NCI-H526 (cell line): ENCODE data around the gene MEST.
"Not testable (repeated sequence)": the region's sequence is repeated elsewhere in the genome, so short reads cannot be mapped to it uniquely, and the experiment has no call there.

Experiments used
- DNase-seq, 2 experiments: peaks; one replicate each; lab custom pipeline; 2025; lab: John Stamatoyannopoulos, UW

Gene MEST

DNA sequence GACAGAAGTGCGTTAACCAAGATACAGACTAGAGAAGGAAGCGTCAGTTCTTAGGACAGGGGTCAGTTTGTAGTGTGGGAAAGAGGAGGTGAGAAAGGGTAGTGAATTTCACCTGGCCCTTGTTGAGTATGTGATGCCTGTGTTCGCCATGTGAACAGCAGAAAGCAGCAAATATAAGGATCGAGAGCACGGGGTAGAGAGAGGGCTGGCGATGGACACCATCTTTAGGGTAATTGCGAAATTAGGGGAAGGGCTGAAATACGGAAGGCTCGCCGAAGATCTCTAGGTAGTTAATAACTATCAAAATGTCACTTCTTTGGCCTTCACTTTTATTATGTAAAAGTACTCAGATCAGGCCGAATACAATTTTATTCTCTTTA, 6.2 kb upstream of the MEST start:
- no peak for DNase-seq

DNA sequence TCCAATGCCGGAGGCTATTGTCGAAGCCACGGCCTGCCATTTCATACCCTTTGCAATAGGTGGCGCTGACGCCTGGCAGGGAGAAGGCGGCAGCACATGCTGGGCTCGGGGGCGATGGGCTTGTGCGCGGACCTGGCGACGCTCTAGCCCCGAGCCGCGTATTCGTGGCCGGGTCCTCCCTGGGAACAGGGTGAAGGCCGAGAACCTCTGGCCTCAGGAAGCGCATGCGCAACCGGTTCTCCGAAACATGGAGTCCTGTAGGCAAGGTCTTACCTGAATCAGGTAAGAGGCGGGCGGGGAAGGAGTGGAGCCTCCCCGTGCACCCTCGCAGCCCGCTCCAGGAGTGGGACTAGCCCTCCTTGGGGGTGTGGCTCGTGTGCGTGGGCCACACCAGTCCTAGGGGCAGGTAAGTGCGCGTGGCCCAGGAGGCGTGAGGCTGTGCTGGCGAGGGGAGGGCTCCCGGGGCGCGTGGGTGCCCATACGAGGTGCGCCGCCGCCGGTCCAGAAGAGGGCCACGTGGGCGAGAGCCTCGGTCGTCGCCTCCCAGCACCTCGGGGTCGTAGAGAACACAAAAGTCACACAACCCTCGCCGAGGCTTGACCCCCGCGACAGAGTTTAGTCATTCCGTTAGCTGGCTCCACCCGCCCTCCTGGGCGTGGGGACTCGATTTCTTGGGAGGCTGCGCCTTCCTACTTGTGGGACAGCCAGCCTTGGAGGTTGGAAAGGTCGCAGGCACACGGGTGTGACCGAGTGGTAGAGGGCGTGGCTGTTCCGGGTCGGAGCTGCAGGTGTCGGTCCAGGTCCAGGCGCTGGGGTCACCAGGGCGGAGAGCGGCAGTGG, 5.6 kb upstream of the MEST start:
- peak; percentile 53 to 84 for DNase-seq

DNA sequence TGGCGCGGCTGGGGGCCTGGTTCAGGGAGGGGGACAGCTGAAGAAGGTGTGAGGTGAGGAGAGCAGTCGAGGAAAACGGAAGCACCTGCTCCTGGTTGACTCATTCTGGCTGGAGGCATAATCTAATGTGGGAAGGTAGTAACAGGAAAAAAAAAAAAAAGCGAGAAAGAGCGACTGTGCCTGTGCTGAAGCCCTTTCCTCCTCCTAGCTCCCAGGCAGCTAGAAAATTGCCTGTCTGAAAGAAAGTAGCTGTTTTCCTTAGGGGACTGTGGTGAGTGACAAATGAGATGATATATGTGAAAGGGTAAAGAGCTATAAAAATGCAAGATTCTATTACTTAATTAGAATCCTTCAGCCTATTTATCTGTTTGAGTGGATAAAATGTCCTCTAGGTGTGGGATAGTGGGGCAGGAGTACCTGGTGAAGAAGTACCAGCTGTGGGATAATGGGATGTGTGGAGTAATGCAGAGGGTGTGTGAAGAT, 4.9 kb upstream of the MEST start:
- DNase-seq = peak in 1 of 2 experiments; percentile 27

DNA sequence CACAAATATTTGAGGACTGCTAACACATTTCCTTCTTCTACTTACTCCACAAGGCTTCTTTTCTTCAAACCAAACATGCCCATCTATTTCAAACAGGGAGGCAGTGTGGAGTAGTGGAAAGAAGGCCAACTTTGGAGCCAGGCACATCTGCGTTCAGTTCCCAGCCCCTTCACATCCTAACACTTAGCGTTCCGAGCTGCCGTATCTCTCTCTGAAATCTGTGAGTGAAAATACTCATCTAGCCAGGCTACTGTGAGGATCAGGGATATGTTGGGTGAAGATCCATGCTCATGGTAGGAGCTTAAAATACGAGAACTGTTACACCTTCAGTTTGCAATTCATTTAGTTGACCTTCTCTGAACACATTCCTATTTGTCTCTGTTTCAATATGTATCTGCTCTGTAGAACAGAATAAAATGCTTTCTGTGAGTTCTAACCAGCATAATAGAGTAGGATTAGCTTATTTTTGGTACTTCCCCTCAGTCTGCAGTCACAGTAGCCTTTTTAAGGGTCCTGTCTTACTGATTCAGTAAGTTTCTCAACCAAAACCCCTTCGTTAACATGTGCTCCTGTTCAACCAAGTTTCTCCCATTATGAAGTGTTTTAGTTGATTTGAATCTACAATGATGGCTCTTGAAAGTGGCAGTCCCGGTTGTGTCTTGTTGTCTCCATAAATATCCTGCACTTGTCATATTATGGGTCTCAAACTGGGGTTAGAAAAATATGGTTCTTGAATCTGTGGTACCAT, 3.3 kb upstream of the MEST start:
- DNase-seq = no peak

DNA sequence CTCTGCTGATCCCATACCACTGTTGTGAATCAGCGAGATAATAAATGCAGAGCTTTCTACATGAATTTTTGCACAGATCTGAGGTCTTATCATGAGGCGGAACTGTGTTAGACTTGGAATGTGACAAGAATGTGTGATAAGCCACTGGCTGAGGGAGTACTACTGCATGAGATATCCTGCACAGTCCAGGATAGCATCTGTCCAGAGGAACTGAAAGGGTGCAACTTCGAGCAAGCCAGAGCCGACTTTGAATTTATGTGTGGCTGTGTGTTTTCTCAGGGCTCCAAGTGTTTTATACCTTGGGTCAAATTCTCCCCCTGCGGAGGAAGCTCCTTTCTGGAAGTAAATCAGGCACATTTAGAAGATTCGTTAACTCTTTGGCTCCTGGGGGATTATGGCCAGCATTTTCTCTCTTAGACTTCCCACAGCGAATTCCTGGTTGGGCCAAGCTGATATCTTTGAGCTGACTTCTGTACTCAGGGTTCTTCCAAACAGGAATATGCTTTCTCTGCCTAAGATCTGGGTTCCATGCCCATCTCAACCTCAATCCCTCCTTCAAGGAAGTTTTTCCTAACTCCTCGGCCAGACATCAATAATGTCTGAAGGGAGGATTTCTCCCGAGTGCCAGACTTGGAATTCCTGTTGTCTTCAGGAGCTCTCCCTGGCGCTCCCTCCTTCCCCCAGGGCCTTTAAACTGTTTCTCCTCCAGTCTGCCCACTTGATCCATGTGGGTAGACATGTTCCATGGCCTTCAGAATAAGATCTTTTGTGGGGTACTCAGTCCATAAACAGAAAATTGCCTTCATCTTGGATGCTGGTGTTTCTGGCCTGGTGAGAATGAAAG, 2.5 kb upstream of the MEST start:
- DNase-seq = no peak

DNA sequence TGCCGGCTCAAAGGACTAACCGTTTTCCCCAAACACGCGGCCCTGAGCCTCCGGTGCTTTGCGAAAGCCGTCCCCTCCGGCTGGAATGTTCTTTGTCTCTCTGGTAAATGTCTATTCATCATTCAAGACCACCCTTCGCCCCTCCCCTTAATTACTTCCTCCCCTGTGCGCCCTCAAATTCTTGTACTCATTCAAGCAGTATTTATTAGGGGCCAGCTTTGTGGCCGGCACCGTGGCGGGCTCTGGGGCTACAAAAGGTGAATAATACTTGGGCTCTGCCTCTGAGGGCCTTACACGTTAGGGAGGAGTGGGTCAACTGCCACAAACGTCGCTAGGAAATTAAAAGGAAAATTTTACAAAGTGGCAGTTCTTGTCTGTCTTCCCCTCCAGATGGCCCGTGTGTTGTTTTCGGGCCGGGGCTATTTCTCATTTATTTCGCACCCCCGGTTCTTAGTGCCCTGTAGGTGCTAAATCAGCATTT, 1.5 kb upstream of the MEST start:
- peak in 1 of 2 experiments; percentile 25 for DNase-seq

DNA sequence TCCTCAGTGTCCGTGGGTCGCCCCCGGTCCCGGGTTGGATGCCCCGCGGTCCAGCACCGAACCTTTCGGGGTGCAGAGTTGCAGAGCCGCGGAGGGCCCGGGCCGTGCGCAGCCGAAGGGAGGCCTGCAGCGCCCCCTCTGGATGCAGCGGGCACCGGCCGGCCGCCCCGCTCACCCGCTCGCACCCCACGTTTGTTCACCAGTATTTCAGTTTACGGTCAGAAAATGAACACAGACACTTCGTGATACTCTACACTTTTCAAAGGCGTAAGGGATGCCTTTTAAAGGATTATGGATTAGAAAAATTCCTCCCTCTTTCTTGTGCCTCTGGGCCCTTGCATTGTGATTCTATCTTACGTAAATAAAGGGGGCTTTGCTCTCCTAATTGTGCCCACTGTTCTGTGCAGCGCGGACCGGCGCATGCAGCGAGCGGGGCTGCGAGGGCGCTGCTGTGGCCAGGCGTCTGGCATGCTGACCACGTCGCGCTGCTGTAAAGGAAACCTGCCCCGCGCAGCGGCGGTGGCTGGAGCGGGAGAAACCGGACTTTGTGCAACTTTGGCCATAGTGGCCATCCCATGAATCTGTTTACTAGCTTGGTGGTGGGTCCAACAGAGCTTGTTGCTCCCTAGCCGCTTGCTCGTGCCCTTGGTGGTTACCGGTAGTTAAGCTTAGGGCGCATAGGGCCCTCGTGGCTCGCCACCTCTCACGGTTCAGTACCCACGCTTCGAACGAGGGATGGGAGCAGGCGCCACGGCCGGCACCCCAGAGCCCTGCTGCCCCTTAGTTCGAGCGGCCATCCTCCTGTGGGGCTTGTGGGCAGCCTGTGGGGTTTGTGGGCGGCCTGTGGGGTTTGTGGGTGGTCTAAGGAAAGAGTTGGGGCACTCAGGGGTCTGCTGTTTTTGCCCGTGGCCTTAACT, 739 bp upstream of the MEST start:
- peak in 1 of 2 experiments; percentile 54 for DNase-seq

DNA sequence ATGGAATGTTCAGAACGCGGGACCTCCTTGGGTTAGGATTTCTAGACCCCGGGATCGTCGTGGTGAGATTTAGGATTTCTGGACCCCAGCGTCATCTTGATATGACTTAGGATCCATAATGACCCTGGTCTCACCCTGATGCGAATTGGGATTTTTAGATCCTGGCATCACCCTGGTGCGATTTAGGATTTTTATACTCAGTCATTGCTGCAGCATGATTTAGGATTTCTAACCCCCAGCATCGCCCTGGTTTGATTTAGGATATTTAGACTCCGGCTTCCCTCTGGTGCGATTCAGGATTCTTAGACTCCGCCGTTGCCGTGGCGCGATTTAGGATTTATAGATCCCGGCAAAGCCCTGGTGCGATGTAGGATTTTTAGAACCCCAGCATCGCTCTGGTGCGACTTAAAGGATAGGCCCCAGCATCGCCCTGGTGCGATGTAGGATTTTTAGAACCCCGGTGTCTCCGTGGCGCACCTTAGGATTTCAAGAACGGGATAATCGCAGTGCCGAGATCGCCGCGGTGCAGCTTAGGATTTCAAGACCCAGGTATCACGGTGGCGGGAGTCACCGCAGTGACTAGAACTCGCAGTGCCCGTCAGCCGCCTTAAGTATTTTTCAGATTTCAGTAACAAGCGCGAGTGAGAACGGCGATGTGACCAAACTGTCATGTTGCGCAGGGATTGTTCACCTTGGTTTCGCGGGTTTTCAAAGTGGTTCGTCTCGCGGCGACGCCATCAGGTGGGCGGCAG, 814 bp downstream of the MEST start:
- no peak for DNase-seq

DNA sequence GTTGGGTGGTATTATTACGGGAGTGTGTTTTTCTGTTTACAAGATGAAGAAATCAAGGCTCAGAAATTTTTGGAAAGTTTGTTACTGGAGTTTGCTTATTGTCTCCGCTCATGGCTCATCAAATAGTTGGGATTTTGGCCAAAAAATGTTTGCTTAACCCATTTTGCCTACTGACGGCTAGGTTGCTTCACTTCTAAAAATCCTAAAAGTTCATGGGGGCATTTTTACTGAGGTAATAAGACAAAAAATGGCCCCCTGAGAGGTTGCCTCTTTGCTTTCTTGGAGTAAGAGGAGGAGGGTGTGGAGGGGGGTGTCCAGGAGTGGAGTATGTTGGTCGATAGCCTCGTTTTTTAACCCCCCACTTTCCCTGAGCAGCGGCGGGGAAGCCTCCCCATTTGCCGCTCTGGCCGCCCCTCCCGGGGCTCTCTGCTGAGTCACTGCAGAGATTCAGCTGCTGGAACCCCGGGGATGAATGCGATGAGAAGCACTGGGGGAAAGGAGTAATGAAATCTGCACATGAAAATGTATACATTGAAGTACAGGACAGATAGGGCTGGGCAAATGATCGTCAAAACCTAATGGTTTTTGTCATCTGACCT, 1.5 kb downstream of the MEST start:
- no peak for DNase-seq

DNA sequence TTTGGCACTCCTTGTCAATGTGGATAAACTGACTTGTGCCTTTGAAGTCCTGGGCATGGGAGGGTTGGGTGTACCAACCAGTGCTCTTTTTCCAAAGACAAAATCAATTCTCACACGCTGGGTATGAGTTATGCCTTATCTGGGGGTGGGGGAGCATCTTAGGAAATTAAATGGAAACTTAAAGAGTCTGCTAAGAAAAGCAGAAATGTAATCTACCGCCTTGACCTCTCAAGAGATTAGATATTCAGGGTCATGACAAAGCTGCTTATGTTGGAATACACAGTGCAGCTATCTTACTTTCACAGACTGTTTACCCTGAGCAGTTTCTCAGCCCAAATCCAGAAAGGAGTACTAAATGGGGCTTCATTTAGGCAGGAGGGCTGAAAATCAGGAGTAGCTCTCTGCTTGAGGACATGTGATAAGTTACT, 2.6 kb downstream of the MEST start:
- no peak for DNase-seq

DNA sequence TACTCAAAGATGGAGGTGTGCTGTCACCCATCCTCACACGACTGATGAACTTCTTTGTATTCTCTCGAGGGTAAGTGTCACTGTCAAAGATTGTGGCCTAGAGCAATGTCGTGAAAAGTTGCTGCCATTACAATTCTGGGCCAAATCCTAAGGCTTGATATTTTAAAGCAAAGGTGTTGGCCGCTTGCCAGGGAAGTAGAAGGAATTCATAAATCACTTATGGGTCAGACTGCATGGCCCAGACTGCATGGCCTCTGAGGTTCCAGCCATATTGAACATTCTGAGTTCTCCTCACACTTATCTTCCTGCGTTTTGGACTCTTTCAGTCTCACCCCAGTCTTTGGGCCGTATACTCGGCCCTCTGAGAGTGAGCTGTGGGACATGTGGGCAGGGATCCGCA, 8.6 kb downstream of the MEST start:
- DNase-seq = no peak

DNA sequence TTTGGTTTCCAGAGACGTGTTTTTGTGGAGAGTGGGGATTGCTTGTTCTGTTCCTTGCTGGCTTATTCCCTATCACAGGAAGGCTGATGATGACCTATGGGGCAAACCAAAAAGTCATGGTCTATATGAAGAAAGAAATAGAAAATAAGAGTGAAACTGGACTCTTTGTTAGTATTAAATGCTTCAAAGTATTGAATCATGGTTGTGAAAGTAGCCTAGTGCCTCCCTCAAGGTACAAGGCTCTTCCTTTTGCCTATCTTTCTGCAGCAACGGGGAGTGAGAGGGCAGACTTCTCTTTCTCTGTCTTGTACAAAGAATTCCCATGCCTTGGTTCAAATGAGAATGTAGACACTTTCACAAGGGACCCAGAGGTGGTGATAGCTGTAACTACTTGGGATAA, 9.0 kb downstream of the MEST start:
- no peak for DNase-seq

DNA sequence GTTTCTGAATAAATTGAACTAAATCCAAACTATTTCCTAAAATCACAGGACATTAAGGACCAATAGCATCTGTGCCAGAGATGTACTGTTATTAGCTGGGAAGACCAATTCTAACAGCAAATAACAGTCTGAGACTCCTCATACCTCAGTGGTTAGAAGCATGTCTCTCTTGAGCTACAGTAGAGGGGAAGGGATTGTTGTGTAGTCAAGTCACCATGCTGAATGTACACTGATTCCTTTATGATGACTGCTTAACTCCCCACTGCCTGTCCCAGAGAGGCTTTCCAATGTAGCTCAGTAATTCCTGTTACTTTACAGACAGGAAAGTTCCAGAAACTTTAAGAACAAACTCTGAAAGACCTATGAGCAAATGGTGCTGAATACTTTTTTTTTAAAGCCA, 13.9 kb downstream of the MEST start:
- DNase-seq = no peak

DNA sequence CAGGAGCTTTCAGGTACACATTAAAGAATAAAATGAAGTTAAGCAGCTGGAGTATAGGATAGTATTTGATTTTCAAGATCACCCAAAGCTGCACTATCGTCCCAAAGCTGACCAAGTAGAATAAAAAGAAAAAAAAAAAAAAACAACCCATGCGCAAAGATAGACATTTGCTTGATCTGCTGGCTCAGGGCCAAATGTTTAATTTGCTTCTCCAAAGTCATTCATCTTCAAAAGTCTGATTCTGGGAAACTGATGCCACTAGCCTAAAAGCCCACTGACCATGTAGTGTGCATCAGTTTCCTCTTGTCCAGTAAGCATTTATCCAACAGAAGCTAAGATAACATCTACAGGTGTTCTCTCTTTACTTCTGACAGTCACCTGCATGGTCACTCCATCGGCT, 14.5 kb downstream of the MEST start:
- no peak for DNase-seq

DNA sequence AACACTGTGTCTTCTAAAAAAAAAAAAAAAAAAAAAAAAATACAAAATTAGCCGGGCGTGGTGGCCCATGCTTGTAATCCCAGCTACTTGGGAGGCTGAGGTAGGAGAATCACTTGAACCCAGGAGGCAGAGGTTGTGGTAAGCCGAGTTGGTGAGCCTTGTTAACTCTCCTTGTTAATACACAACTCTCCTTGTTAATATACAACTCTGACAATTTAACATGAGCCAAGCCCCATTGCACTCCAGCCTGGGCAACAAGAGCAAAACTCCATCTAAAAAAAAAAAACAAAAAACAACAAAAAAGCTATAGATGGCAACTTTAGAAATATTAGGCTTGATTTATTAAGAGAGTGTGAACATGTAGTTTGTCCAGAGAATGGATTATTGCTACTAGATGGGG, 20.2 kb downstream of the MEST start:
- DNase-seq = not testable (repeated sequence)

DNA sequence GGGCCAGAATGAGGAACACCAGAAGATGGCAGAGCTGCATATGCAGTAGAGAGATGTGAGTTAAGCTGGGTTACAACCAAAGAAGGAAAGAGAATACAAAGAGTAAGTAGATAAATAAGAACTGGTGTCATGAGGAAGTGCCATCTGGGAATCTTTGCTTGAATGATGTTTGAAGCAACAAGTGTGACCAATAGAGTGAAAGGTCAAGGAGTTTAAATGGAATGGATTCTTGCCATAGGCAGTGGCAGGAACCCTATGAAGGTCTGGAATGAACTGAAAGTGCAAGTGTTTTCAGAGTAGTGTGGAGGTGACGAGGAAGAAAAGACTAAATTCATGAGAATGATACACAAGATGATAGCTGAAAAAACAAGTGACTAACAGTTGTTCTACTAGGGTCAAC, 21.6 kb downstream of the MEST start:
- DNase-seq = no peak

DNA sequence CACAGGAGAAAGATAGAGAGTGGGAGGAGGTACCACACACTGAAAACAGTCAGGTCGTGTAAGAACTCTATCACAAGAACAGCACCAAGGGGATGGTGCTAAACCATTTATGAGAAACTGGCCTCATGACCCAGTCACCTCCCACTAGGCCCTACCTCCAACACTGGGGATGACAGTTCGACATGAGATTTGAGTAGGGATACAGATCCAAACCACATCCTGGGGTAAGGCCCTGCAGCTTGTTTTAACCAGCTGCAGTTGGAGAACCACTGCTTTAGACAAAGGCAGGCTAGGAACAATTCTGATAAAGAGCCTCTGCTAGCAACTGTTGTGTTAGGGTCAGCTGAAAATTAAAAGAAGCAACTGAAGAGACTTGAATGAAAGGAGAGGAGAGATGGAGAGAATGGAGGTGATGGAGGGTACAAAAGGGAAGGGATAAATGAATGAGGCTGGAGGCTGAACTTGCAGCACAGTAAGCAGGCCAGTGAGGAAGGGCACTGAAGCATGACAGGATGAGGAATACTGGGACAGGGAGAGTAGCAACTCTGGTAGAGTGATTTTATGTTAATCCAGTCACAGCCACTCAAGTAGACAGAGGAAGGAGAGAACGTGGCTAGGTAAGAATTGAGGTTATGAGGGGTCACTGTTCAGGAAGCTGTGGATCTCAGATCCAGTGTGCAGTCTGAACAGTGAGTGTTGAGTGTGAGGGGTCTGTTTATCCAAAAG, 23.6 kb downstream of the MEST start:
- DNase-seq = no peak

DNA sequence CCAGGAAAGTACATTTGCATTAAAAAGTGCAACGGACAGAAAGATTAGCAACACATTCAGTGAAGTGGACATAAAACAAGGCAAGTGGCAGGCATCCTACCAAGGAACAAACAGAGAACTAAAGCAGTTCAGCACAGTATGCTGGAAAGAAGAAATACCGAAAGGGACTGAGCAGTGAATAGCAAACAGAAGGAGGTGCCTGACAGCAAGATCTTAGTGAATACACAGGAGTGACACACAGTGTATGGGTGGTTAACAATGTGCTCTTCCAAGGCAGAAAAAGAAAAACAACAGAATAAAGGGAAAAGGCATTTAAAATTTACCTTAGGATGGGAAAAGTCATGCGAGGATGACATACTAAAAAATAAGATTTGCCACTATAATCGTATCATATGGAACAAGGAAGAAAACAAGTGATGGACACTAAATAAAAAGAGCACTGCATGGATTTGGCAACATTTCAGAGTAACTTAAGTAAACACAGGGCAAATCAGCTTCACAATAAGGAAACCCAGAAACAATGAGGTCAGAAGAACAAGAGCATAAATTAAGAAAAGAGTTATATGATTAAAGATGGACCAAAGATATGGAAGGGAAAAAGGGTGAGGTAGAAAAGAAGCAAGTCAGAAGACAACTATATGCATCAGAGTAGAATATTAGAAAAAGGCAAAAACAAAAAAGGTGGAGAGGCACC, 29.5 kb downstream of the MEST start:
- no peak for DNase-seq
